ENCODE data around the gene ATP5PD. TPM values are rescaled to one million over a fixed set of nuclear protein-coding genes. Genes with fewer than 3 reads are reported as not detected.

ATP5PD gene
- total RNA-seq, 1 experiment from 2014 or later, result 344 TPM

DNA sequence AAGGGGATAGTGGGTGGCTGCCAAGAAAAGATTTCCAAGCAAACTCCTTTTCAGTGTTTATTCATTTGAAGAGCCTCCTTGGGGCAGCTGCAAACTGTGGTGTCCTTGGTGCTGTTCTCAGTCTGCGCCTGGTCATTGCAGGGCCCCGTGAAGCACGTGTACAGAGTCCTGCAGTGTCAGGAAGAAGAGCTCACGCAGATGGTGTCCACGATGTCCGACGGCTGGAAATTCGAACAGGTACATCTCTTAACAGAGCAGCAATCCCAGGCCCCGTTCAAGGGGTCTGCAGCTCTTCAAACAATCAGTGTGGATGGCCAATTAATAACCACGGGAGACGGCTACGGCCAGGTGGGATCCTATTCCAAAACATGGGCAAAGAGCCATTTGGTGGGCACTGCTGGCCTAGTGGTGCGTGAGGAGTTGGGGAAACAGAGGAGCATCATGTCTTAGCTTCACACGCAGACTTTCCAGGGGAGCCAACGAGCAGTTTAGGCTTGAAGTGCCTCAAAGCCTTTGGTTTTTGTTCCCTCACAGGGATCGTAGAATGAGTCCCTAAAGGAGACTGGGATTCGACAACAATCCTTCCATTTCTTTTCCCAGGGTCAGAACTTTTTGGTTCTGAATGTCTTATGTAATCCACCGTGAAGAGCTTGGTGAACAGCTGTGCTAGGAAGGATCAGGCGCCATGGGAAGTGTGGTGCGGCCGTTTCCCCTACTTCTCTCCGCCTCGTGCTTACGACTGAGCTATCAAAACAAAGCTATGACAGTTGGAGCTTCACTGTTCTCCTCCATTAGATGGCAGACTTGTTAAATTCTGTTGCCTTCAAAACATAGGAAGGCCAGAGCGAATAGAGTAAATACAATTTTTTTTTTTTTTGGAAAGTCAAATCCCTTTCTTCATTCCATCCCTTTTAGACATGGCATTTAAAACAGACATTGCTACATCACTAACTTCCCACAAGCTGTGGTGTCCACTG, 12.9 kb upstream of the ATP5PD start:
- Histone ChIP-seq H3K27me3 (ENCODE audit: insufficient read depth, low read length) (no peaks in the 10 kb centered on the region), H3K9ac (ENCODE audit: extremely low read depth, insufficient read length, low read length) (no peak overlapping the region), H4K20me1 (ENCODE audit: control insufficient read depth, insufficient read depth, insufficient read length) (no peaks in the 10 kb centered on the region), H2BK20ac (ENCODE audit: low read depth, low read length, poor library complexity, severe bottlenecking) (no peak overlapping the region), H3K14ac (ENCODE audit: insufficient read depth, low read length) (no peak overlapping the region), H3K56ac (ENCODE audit: insufficient read length, low read depth, low read length) (no peak overlapping the region), H3K23ac (ENCODE audit: insufficient read length, low read depth, low read length) (no peak overlapping the region), H2BK15ac (ENCODE audit: low read depth, low read length) (no peak overlapping the region), H3K4ac (ENCODE audit: low read depth, low read length) (no peak overlapping the region), H4K91ac (ENCODE audit: insufficient read length, low read depth, low read length) (no peak overlapping the region), H2BK12ac (ENCODE audit: insufficient read length, low read depth, low read length) (no peak overlapping the region), H2AFZ (ENCODE audit: low read length) (no peak overlapping the region), H3K79me1 (ENCODE audit: insufficient read depth, low read depth, low read length, poor library complexity, severe bottlenecking) (no peaks in the 10 kb centered on the region), H3K18ac (ENCODE audit: insufficient read length, low read depth, low read length) (no peak overlapping the region), H2AK5ac (ENCODE audit: insufficient read length, low read length) (no peak overlapping the region), H2BK5ac (ENCODE audit: insufficient read length, low read length) (no peak overlapping the region), H3K27ac (ENCODE audit: insufficient read length, low read depth, low read length) (no peak overlapping the region), H3K9me3 (ENCODE audit: control insufficient read depth, low read depth, low read length) (no peaks in the 10 kb centered on the region), H4K5ac (ENCODE audit: insufficient read length, low read depth, low read length) (no peak overlapping the region), H3K4me2 (ENCODE audit: insufficient read depth, insufficient read length, low read length) (no peak overlapping the region), H3T11ph (ENCODE audit: low read length) (no peak overlapping the region), H3K23me2 (ENCODE audit: insufficient read length, low read depth, low read length, poor library complexity, severe bottlenecking) (no peaks in the 10 kb centered on the region), H4K8ac (replicated peaks; ENCODE audit: insufficient read length, low read depth, low read length) (no peak overlapping the region), H2BK120ac (ENCODE audit: low read depth, low read length, poor library complexity, severe bottlenecking) (no peak overlapping the region), H3K79me2 (ENCODE audit: insufficient read depth, low read length) (no peaks in the 10 kb centered on the region; the same call in 1 of the 2 replicates), H3K4me1 (ENCODE audit: insufficient read depth, low read length) (no peaks in the 10 kb centered on the region)
- TF ChIP-seq, protein P1, sequence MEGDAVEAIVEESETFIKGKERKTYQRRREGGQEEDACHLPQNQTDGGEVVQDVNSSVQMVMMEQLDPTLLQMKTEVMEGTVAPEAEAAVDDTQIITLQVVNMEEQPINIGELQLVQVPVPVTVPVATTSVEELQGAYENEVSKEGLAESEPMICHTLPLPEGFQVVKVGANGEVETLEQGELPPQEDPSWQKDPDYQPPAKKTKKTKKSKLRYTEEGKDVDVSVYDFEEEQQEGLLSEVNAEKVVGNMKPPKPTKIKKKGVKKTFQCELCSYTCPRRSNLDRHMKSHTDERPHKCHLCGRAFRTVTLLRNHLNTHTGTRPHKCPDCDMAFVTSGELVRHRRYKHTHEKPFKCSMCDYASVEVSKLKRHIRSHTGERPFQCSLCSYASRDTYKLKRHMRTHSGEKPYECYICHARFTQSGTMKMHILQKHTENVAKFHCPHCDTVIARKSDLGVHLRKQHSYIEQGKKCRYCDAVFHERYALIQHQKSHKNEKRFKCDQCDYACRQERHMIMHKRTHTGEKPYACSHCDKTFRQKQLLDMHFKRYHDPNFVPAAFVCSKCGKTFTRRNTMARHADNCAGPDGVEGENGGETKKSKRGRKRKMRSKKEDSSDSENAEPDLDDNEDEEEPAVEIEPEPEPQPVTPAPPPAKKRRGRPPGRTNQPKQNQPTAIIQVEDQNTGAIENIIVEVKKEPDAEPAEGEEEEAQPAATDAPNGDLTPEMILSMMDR (conservative IDR thresholded peaks at IDR 0.05), result peak; percentile 42; the same call in 1 of the 3 replicates
- no peak overlapping the region for H3K4me3 Mint-ChIP-seq
- peak overlapping the region in 2 of 3 experiments; percentile 8 to 82; a peak in 3 of 7 replicates for H3K27ac Mint-ChIP-seq
- peaks cover 0 to 2% of the 10 kb centered on the region in 2 experiments; a peak in 1 of 4 replicates for H3K4me1 Mint-ChIP-seq
- H3K36me3 Mint-ChIP-seq (ENCODE audit: insufficient read depth in 1 of 3, low read depth in 3 of 3), result peaks cover 45 to 74% (median 72%) of the 10 kb centered on the region in 3 experiments
- no CpG with 5 or more reads among the region's 25 CpGs for WGBS (ENCODE audit: extremely low coverage, insufficient read length, low lambda C conversion rate)
- no peaks in the 10 kb centered on the region for H3K9me3 Mint-ChIP-seq
- no peak for DNase-seq
- no peaks in the 10 kb centered on the region; the same call in none of the 2 replicates for H3K27me3 Mint-ChIP-seq (ENCODE audit: low read depth)
